Activated CD4-positive, CD25-positive, alpha-beta regulatory T cell (primary cell): ENCODE measurements around the gene IL18R1.

Source experiments
- DNase-seq, 4 experiments: peaks; one replicate each; lab custom pipeline; 2025; lab: John Stamatoyannopoulos, UW

IL18R1 gene

DNA sequence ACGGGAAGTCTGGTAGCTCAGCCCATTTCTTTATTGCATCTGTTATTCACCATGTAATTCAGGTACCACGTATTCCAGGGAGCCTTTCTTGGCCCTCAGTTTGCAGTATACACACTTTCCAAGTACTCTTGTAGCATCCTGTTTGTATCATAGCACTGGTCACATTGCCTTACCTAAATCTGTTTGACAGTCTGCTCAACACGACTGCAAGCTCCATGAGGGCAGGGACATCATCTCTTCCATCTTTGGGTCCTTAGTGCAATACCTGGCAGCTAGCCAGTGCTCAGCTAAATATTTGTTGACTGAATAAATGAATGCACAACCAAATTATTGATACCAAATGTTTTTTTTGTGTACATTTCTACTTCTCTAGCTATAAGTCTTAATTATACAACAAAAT lies 11.2 kb upstream of the IL18R1 start:
- DNase-seq = no peak

DNA sequence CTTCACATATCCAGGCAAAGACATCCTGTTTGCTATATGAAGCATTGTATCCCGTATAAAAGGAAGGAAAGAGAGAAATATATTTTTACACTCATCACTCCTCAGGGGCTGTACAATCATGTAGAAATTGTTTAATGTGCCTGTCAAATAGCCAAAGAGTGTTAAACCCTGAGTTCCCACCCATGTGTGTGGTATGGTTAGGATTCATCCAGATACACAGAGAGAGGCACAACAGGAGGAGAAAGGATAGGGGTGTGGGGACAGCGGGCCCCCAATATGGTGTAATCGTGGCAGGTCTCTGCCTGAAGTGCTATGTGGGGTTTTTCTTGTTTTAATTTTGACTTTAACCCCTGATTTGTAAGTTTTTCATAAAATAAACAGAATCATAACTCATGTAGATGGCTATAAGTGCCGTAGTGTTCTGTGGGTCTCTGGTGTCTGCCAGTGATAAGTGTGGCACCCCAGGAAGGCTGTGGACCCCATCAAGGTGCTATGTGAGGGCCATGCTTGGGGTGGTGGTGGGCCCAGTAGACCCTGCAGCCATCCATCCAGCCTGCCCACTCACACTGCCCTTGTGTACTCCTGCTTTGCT lies 10.2 kb upstream of the IL18R1 start:
- no peak for DNase-seq

DNA sequence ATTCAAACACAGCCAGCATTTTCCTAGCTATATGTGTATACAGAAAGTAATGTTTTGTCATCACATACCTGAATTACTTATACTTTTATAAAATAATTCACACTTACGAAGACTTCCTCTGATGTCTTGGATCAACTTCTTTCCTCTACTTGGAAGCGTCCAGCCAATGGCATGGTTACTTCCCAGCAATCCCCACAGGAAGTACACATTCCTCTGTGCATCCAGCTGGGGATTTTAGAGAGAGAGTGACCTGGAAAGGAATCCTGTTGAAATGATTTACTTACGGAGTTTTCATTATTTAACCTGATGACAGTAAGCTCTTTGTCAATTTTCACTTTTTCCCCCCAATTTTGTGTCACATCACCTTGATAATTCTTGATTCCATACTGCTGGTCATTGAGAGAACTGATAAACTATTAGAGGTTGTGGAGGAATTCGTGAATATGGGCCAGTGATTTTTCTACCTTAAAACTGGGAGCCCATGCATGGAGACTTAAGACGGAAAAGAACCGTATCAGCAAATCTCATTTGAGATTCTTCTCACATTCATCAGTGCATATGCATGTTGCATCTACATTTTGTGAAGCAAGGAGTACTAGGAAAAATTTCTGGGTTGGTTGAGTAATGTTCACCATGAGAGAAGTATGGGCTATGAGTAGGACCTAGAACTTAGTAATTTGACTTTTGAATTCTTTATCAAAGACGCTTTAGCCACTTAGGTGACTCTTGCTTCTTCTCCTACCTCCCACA lies 9.0 kb upstream of the IL18R1 start:
- no peak for DNase-seq

DNA sequence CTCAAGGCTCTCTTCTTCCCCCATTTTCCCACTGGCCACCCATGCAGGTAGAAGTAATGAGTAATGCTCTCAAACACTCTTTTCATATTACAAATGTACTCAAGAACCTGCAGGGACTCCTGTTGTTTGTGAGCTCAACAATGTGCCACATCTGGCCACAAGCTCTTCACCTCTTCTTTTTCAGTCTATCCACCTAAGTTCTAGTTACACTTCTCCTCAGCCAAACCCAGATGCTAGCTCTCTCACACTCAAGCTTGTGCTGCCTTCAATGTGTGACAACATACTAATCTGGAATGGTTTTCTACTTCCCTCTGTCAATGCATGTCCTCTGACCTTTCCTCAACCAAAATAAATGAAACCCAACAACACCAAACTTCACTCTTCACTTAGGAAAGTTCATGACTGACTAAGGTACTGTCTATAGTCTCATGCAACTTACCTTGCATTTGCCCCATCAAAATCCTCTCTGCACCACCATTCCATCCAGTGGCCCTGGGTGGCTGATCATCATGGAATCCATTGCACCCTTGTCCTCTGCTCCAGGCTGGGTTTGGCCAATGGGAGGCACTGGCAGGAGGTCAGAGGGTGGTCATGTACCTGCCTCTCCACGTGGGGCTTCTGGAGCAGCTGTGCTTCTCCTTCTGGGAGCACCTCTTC lies 5.3 kb upstream of the IL18R1 start:
- DNase-seq = no peak

DNA sequence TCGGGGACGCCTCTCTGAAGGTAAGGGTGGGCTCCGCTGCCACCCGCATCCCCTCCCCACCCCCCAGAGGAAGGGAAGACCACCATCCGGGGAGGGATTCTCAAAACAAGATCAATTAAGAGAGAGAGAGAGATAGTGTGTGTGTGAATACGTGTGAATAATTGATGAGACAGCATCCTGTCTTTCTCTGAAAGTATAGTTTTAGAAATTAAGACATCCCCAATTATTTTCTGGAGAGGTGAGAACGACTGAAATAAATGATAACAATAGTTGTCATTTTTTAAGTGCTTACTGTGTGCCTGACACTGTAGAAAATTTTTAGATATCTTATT lies 751 bp downstream of the IL18R1 start:
- no peak for DNase-seq

DNA sequence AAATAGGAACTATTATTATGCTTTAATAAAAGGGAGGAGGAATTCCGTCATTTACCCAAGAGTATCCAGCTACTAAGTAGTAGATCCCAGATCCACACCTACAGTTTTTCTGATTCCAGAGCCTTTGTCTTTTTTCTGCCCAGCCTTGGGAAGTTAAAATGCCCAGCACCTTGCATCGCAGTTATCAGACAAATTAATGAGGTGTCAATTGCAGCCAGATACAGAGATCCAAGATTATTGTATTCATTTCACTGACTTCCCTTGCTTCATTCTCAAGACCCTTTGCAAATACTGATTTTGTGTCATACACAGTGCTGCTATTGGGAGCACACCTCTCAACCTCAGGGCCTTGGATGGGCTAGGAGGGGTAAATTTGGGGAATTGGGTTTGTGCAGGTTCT lies 1.1 kb downstream of the IL18R1 start:
- DNase-seq = no peak

DNA sequence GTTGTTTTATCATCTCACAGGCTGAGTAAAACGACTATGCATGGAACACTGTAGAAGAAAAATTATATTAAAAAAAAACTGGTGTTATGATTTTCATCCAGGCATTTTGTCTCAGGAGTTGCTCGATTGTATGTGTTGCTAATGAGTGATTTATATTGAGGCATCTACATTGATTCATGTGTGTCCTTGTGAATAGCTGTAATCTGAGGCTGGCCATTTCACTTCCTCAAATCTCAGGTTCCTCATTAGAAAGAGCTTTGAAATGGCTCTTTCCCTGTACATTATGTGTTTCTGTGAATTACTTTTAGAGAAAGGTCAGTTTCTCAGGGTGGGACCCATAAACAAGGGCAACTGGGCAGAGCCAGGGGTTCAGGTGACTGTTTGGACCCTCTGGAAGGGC lies 2.3 kb downstream of the IL18R1 start:
- no peak for DNase-seq

DNA sequence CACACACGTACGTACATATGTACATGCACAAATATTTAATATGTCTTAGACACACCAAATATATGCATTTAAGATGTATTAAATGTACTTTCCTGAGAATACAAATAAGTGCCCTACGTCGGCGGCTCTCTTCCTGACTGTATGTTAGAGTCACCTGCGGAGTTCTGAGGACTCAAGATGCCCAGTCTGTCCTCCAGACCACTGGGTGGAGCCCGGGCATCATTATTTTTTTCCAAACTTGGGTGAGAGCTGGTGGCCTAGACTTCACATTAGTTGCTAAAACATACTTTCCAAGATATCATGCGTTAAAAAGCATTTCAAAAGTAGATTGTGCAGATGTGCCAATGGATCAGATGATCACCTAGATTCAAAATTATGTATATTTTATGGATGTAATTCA lies 2.9 kb downstream of the IL18R1 start:
- no peak for DNase-seq

- no peak for DNase-seq
Measured at GRCh38 chr2:102359527-102359926, 3.9 kb downstream of the IL18R1 start.

- DNase-seq = no peak
Measured at GRCh38 chr2:102361632-102362241, 6.1 kb downstream of the IL18R1 start.

DNA sequence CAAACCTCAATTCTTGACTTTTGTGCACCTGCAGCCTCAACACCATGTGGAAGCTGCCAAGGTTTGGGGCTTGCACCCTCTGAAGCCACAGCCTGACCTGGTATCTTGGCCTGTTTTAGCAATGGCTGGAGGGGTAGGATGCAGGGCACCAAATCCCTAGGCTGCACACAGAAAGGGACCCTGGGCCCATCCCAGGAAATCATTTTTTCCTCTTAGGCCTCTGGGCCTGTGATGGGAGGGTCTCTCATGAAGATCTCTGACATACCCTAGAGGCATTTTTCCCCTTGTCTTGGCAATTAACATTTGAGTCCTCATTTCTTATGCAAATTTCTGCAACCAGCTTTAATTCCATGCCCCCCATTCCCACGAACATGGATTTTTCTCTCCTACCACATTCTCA lies 10.2 kb downstream of the IL18R1 start:
- no peak for DNase-seq

- DNase-seq = no peak
Measured at GRCh38 chr2:102366406-102367112, 11.0 kb downstream of the IL18R1 start.

- no peak for DNase-seq
Measured at GRCh38 chr2:102367331-102367971, 11.9 kb downstream of the IL18R1 start.

GRCh38 chr2:102368461-102369109 lies 13.0 kb downstream of the IL18R1 start:
- no peak for DNase-seq

GRCh38 chr2:102369866-102370265 lies 14.3 kb downstream of the IL18R1 start:
- DNase-seq = no peak

DNA sequence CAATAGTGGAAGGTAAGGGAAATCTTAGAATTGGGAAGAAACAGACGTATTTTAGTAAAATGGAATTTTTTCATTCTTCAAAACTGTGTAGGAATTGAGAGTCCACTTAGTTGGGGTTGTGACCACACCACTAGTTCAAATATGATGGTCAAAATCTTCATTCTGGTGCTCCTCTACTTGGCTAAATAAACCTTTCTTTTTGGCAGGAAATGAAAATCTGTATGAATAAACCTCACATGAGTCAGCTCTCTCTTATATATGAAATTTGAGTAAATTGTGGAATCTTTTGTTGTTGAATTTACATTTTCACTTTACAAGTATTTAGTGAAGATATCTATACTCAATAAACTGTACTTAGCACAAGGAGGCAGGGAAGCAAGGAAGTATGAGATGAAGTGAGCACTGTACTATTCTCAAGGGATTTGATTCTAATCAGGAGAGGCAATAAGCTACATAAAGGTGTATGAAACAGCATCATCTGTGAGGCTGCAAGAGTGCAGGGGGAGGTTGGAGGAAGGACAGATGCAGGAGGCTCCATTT lies 20.5 kb downstream of the IL18R1 start:
- no peak for DNase-seq

DNA sequence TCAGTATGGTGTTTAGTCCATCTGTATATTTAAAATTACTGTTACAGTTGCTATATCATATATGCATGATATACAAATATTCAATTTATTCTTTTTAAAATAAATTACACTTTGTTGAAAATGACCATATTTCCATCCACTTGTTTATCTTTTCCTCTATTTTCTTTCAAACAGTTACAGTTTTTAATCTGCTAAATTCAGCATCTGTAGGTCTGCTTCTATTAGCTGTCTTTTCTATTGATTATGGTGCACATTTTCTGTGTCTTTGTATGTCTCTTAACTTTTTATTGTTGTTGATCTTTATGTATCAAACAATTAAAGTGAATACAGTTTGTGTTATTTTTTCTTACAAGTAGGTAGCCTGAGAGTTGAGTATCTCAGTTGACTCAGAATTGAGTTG lies 28.1 kb downstream of the IL18R1 start:
- DNase-seq = no peak

- DNase-seq = no peak
Measured at GRCh38 chr2:102385522-102385921, 29.9 kb downstream of the IL18R1 start.

DNA sequence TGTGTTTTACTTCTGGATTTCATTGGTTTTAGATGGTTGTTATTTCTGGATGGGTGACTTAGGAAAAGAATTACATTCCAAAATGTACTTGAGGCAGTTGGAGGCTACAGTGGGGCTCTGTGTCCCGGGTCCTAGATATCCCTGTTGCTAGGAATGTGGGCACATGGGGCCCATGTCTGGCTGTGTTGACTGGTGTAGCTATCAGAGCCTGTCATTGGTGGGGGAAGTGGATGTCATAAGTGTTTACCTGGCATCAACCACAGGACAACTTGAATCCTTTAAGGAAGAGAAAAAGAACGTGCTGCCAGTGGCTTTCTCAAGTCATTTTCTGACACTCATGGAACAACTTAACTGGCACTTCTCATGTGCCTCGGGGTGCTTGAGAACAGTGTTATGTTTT lies 30.4 kb downstream of the IL18R1 start:
- no peak for DNase-seq

- DNase-seq = no peak
Measured at GRCh38 chr2:102386867-102387541, 31.4 kb downstream of the IL18R1 start.
